Kidney (tissue), 22 donors: ENCODE data around the gene TMPRSS11D. TPM values are rescaled to one million over a fixed set of nuclear protein-coding genes. Genes with fewer than 3 reads are reported as not detected.

Experiments used
- DNase-seq, 5 donors: peaks; one replicate each; pipeline ENCODE4 v3.0.0-alpha.2; 2013 to 2020
- FAIRE-seq: peaks from 2 replicates; lab custom pipeline; 2012; peaks lifted over from hg19 to GRCh38; lab: Jason Lieb, UNC
- H3K27ac ChIP-seq, 2 donors: one replicate each; pipeline ENCODE4 v1.7.0; 2013; ENCODE audit warnings: low read depth in 2 of 2, low read length in 2 of 2, inconsistent platforms in 1 of 2
- H3K27me3 ChIP-seq: one replicate; pipeline ENCODE4 v1.7.1; 2013; ENCODE audit warnings: low read length, inconsistent platforms; ENCODE audit not compliant: control insufficient read depth, insufficient read depth
- H3K36me3 ChIP-seq, 3 donors: one replicate each; pipeline versions ENCODE4 v1.7.0 to v1.7.1; 2013; ENCODE audit warnings: low read length in 3 of 3, control low read depth in 1 of 3, inconsistent platforms in 1 of 3; ENCODE audit not compliant: insufficient read depth in 3 of 3, control insufficient read depth in 2 of 3
- H3K4me1 ChIP-seq, 3 donors: one replicate each; pipeline versions ENCODE4 v1.7.0 to v1.7.1; 2013; ENCODE audit warnings: low read length in 3 of 3, inconsistent platforms in 1 of 3, low read depth in 1 of 3; ENCODE audit not compliant: control insufficient read depth in 2 of 3, insufficient read depth in 2 of 3
- H3K4me3 ChIP-seq, 3 donors: one replicate each; pipeline versions ENCODE4 v1.7.0 to v1.8.1; 2013; ENCODE audit warnings: low read length in 3 of 3, control low read depth in 1 of 3, inconsistent platforms in 1 of 3
- H3K9ac ChIP-seq, 3 donors: one replicate each; pipeline versions ENCODE4 v1.7.0 to v1.7.1; 2013; ENCODE audit warnings: low read length in 3 of 3, control low read depth in 1 of 3, inconsistent platforms in 1 of 3
- H3K9me3 ChIP-seq, 3 donors: one replicate each; pipeline versions ENCODE4 v1.7.0 to v1.7.1; 2013; ENCODE audit warnings: low read length in 3 of 3, control low read depth in 1 of 3, inconsistent platforms in 1 of 3; ENCODE audit not compliant: control insufficient read depth in 2 of 3, insufficient read depth in 1 of 3
- CTCF ChIP-seq: IDR thresholded peaks from 3 replicates; pipeline ENCODE4 v1.5.1; 2012; ENCODE audit warnings: mild to moderate bottlenecking, moderate library complexity, borderline replicate concordance; ENCODE audit not compliant: insufficient read depth; ENCODE audit errors: extremely low read depth
- intact Hi-C: fragments of 100-400 bp; cut with DNase I; formaldehyde crosslinking; loops from one replicate; pipeline ENCODE4 v1.11.1; 2022
- long read RNA-seq, 10 donors: library from polyadenylated mRNA in 1 of 10; unstranded in 1 of 10; transcript quantifications; one replicate each; pipeline ENCODE4 v2.0.0 and lab custom pipeline, GENCODE V29; 2021 to 2026
- polyA plus RNA-seq: library from polyadenylated mRNA; stranded (reverse); fragments of 350-450 nt; fragmentation: Illumina TruSeq; extraction: RNeasy Lipid Tissue Mini Kit (QIAGEN cat#74804); gene quantifications from one replicate; pipeline ENCODE4 v1.2.3, GENCODE V29; 2014; ENCODE audit warnings: low read depth, low replicate concordance; ENCODE audit not compliant: insufficient read depth
- total RNA-seq: library from RNA; stranded (reverse); fragmentation: NEBNext Ultra II Directional; extraction: Animal tissue kit (Norgen Biotek cat#: 25700); gene quantifications from one replicate; pipeline ENCODE4 v1.2.1, GENCODE V29; 2021
- donor health status: control.
- donor health status: control.
- donor health status: control.
- donor health status: control.
- donor health status: control.
- donor health status: DM: yes; HTN: yes; CAD: no.
- donor health status: Normal renal cell carcinoma (clear cell type).

Gene TMPRSS11D
- total RNA-seq, result not detected
- polyA plus RNA-seq, result not detected
- long read RNA-seq, donor 1, result 0 reads
- long read RNA-seq, donor 2, result 0 reads
- long read RNA-seq, donor 3, result 0 reads
- long read RNA-seq, donor 4, result 0 reads
- long read RNA-seq, donor 5, result 0 reads
- long read RNA-seq, donor 6, result 0 reads
- long read RNA-seq, donor 7, result 0 reads
- long read RNA-seq, donor 8, result 0 reads
- long read RNA-seq, donor 9, result 0 reads
- long read RNA-seq, donor 10, result 0 reads

GRCh38 chr4:67883902-67884301, at the start of gene TMPRSS11D:
Gene TMPRSS11D (minus strand): TSS chr4:67884002. CDS start chr4:67883933, 69 bp downstream.
- H3K9ac ChIP-seq, result no peak within 1 kb of the TSS
- no peak for DNase-seq
- no peaks in the 10 kb centered on the region for H3K36me3 ChIP-seq
- no peaks in the 10 kb centered on the region for H3K9me3 ChIP-seq
- no peak for FAIRE-seq
- no peaks in the 10 kb centered on the region for H3K4me1 ChIP-seq
- no peak within 1 kb of the TSS for H3K4me3 ChIP-seq
- no peaks in the 10 kb centered on the region for H3K27me3 ChIP-seq
- H3K27ac ChIP-seq, result no peak within 1 kb of the TSS
- TF ChIP-seq CTCF, result no peak
- intact Hi-C loops, result no loop called here

GRCh38 chr4:67933038-67933437, 49.2 kb upstream of the TMPRSS11D start:
- Histone ChIP-seq H3K9me3 (peaks cover 0 to under 1% (median 0%) of the 10 kb centered on the region in 3 donors), H3K27ac (no peak overlapping the region), H3K4me1 (no peaks in the 10 kb centered on the region), H3K9ac (no peak overlapping the region), H3K27me3 (no peaks in the 10 kb centered on the region), H3K4me3 (no peak overlapping the region), H3K36me3 (no peaks in the 10 kb centered on the region)
- FAIRE-seq, result no peak
- no peak for TF ChIP-seq CTCF
- intact Hi-C loops, result no loop called here
- no peak for DNase-seq

GRCh38 chr4:67931256-67931655, 47.5 kb upstream of the TMPRSS11D start:
- intact Hi-C loops, result no loop called here
- H3K4me1 ChIP-seq, result no peaks in the 10 kb centered on the region
- H3K4me3 ChIP-seq, result no peak overlapping the region
- FAIRE-seq (no peak), DNase-seq (no peak)
- TF ChIP-seq CTCF, result no peak
- no peak overlapping the region for H3K9ac ChIP-seq
- no peaks in the 10 kb centered on the region for H3K27me3 ChIP-seq
- no peaks in the 10 kb centered on the region for H3K9me3 ChIP-seq
- no peak overlapping the region for H3K27ac ChIP-seq
- no peaks in the 10 kb centered on the region for H3K36me3 ChIP-seq
